ENCODE results near the gene MBTD1. TPM values are rescaled to one million over a fixed set of nuclear protein-coding genes. Genes with fewer than 3 reads are reported as not detected.
A peak's percentile ranks its signal among the peaks of the same experiment; 100 is the strongest.

MBTD1 gene
- total and polyA plus RNA-seq, 9 of the 15 experiments (the other 6 are each of a cell fraction or from before 2014, with no cell fraction given): 2.1 to 26.3 (median 13.3) TPM

GRCh38 chr17:51153210-51154072 lies 106.4 kb downstream of the MBTD1 start, which contains the start of gene NME1 (continued):
- TF ChIP-seq USF1 (CRISPR knock-in tag; IDR thresholded peaks at IDR 0.05) (peak; percentile 96), ARID1B (IDR thresholded peaks at IDR 0.05) (peak; percentile 68), RBM25 (IDR thresholded peaks at IDR 0.05; ENCODE audit: low read depth, low read length, severe bottlenecking) (no peak), ASH1L (IDR thresholded peaks at IDR 0.05; ENCODE audit: borderline replicate concordance, low read depth, partially characterized antibody) (peak; percentile 14), MNT (conservative IDR thresholded peaks at IDR 0.05) (peak; percentile 100), CBX3 (IDR thresholded peaks at IDR 0.05; ENCODE audit: borderline replicate concordance in 1 of 2, low read length in 2 of 2) (peak in 1 of 2 experiments; percentile 98; a peak in 2 of 3 replicates), BCOR (IDR thresholded peaks at IDR 0.05) (peak; percentile 81), TBP (optimal IDR thresholded peaks at IDR 0.05; ENCODE audit: low read depth, low read length) (peak; percentile 96), KLF6 (CRISPR knock-in tag; IDR thresholded peaks at IDR 0.05; ENCODE audit: borderline replicate concordance) (peak; percentile 51; the same call in 1 of the 2 replicates), GATAD2B (IDR thresholded peaks at IDR 0.05; ENCODE audit: borderline replicate concordance) (peak; percentile 36; the same call in 1 of the 2 replicates), ZBED1 (IDR thresholded peaks at IDR 0.05) (peak; percentile 56; the same call in 1 of the 2 replicates), ZNF639 (CRISPR knock-in tag; conservative IDR thresholded peaks at IDR 0.05 in 1 of 2, IDR thresholded peaks at IDR 0.05 in 1 of 2) (peak in 1 of 2 experiments; percentile 96; a peak in 2 of 4 replicates), UBTF (IDR thresholded peaks at IDR 0.05; ENCODE audit: borderline replicate concordance in 1 of 2, low read depth in 2 of 2, low read length in 2 of 2) (0 out of 4 replicates have a peak, but pooled peaks have one; percentile 37 to 82), CEBPZ (IDR thresholded peaks at IDR 0.05; ENCODE audit: borderline replicate concordance, low read depth, low read length) (0 out of 2 replicates have a peak, but pooled peaks have one; percentile 54), ARHGAP35 (IDR thresholded peaks at IDR 0.05; ENCODE audit: partially characterized antibody) (no peak)
